HG03460 (cell line): ENCODE measurements around the gene SNRPD2.
"Not testable (repeated sequence)": the region's sequence is repeated elsewhere in the genome, so short reads cannot be mapped to it uniquely, and the experiment has no call there.

Source experiments
- ATAC-seq: cut with Tn5 transposase; IDR thresholded peaks from one replicate; pipeline ENCODE4 v1.9.1; 2021; ENCODE audit not compliant: unreplicated experiment

Gene SNRPD2

GRCh38 chr19:45705710-45706415 lies 14.1 kb upstream of the SNRPD2 start:
- ATAC-seq: no peak

- ATAC-seq: no peak
Measured at GRCh38 chr19:45705115-45705514, 13.4 kb upstream of the SNRPD2 start.

- no peak for ATAC-seq
Measured at GRCh38 chr19:45701676-45702075, 9.9 kb upstream of the SNRPD2 start.

- ATAC-seq: no peak
Measured at GRCh38 chr19:45693106-45693788, 1.5 kb upstream of the SNRPD2 start.

- ATAC-seq: peak; percentile 83
Measured at GRCh38 chr19:45692187-45693105, 693 bp upstream of the SNRPD2 start, which contains the start of gene QPCTL. TSS of gene QPCTL (plus strand) at chr19:45692666. CDS start at chr19:45692704, 38 bp downstream.

- ATAC-seq: no peak
Measured at GRCh38 chr19:45687599-45687998, 4.2 kb downstream of the SNRPD2 start.

- not testable (repeated sequence) for ATAC-seq
Measured at GRCh38 chr19:45685045-45685444, 6.7 kb downstream of the SNRPD2 start.

- ATAC-seq: no peak
Measured at GRCh38 chr19:45682908-45683307, 8.8 kb downstream of the SNRPD2 start.

GRCh38 chr19:45682117-45682516 lies 9.6 kb downstream of the SNRPD2 start:
- no peak for ATAC-seq

- ATAC-seq: peak; percentile 69
Measured at GRCh38 chr19:45681391-45682015, 10.2 kb downstream of the SNRPD2 start.

GRCh38 chr19:45677351-45678230 lies 14.2 kb downstream of the SNRPD2 start:
- no peak for ATAC-seq

GRCh38 chr19:45676851-45677263 lies 14.9 kb downstream of the SNRPD2 start:
- ATAC-seq: no peak

- ATAC-seq: no peak
Measured at GRCh38 chr19:45674946-45675345, 16.8 kb downstream of the SNRPD2 start.

GRCh38 chr19:45670670-45671453 lies 20.9 kb downstream of the SNRPD2 start:
- peak; percentile 46 for ATAC-seq

- no peak for ATAC-seq
Measured at GRCh38 chr19:45668342-45668871, 23.3 kb downstream of the SNRPD2 start.

- no peak for ATAC-seq
Measured at GRCh38 chr19:45667620-45668341, 24.0 kb downstream of the SNRPD2 start, which contains the start of gene GIPR. TSS of gene GIPR (plus strand) at chr19:45668221. CDS start at chr19:45669521, 1,300 bp downstream.

- ATAC-seq: no peak
Measured at GRCh38 chr19:45664575-45664974, 27.2 kb downstream of the SNRPD2 start.

GRCh38 chr19:45663800-45664199 lies 28.0 kb downstream of the SNRPD2 start:
- no peak for ATAC-seq
